Measurements from ENCODE around the gene EEA1. TPM values are rescaled to one million over a fixed set of nuclear protein-coding genes. Genes with fewer than 3 reads are reported as not detected.

EEA1 gene
- total and polyA plus RNA-seq, 4 donors: 5.3 to 56.7 (median 24.6) TPM

Other genes starting within 250 kb of the EEA1 start
- gene PLEKHG7, start 226.3 kb downstream of the EEA1 start, total RNA-seq: not detected
- gene PLEKHG7, start 226.3 kb downstream of the EEA1 start, polyA plus RNA-seq: not detected